Motor neuron (in vitro differentiated cells): ENCODE data around the gene KL. TPM values are rescaled to one million over a fixed set of nuclear protein-coding genes. Genes with fewer than 3 reads are reported as not detected.

Experiments
- ATAC-seq, 8 experiments: fragments of 200-7000 bp; cut with Tn5 transposase; replicated peaks in 6 of 8; 2 replicates each; pipeline ENCODE4 v1.8.0; 2021; ENCODE audit warnings: mild to moderate bottlenecking in 8 of 8, moderate library complexity in 8 of 8
- H3K27ac ChIP-seq, 2 donors: fragments of 250-450 bp; sonication (Bioruptor Pico); 2 replicates each; pipeline ENCODE4 v1.9.0; 2021; ENCODE audit warnings: antibody characterized with exemption in 2 of 2, mild to moderate bottlenecking in 2 of 2, moderate library complexity in 1 of 2
- H3K4me1 ChIP-seq, 2 donors: fragments of 250-450 bp; sonication (Bioruptor Pico); replicated peaks in 1 of 2; 2 replicates each; pipeline ENCODE4 v1.6.1; 2021; ENCODE audit warnings: antibody characterized with exemption in 2 of 2, mild to moderate bottlenecking in 2 of 2, moderate library complexity in 1 of 2
- H3K4me3 ChIP-seq, 5 donors: fragments of 250-450 bp; sonication (Bioruptor Pico); 2 replicates each; pipeline ENCODE4 v1.9.0; 2021; ENCODE audit warnings: antibody characterized with exemption in 5 of 5, mild to moderate bottlenecking in 5 of 5, moderate library complexity in 4 of 5
- WGBS, 10 experiments: fragments of 450-650 bp; shearing (Covaris generic); methylation state at CpG; one replicate each; pipeline ENCODE4 v1.0.0; 2022; 5-methylcytosine and 5-hydroxymethylcytosine counted together
- in situ Hi-C, 9 experiments: fragments of 400-800 bp; cut with MboI; loops; one replicate each; pipeline ENCODE4 v1.15.0; 2021; ENCODE audit warnings: low sequenced_read_pairs in 9 of 9, low pct_unique_long_range_greater_than_20kb in 2 of 9; ENCODE audit not compliant: unreplicated experiment in 9 of 9
- total RNA-seq, 8 experiments: library from RNA; unstranded; fragments of 300-600 nt; gene quantifications; 2 replicates each; pipeline versions ENCODE4 v1.2.3 to v1.2.4, GENCODE V29; 2022

KL gene
- total RNA-seq, 8 experiments from 2014 or later, result 0.05 to 13.1 (median 0.14) TPM

DNA sequence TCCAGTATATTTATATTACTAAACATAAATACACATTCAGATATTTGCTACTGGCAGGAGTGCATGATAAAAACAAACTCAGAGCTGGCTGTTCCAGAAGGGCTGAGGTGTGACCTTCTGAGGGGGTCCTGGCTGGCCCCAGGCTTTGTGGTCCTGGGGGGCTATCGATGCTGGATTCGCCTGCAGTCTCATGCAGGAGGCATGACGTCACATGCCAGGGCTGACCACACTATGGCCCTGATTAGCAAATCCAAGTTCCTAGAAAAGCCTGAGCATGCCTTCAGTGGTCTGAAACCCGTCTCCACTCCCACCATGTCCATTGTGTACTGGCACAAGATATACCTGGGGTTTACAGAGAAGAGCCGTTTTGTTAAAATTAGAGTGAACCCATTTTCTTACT, 97.9 kb downstream of the KL start:
- in situ Hi-C loops, result no loop called here

DNA sequence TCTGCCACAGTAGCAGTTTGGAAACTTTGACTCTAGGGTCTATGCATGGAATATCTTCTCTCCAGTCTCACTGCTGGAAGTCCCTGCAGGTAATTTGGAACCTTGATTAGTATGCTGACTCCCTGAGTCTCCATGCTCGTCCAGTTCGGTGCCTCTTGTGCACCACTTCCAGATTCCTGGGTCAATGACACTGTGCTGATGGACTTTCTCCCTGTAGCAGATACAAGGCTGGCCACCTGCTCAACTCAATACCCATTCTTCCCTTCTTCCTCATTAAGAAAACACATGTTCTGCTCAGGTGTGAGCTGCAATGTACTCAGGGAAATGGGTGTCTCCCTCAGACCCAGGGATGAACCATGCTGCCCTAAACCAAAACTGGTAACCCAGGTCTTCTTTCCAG, 99.1 kb downstream of the KL start:
- in situ Hi-C loops, result no loop called here
- 79 to 100% (median 100%) methylated on average over 1 to 2 of the region's 2 CpGs; no CpG with 5 or more reads in 7 of the 10 experiments for WGBS, 10 experiments
- no peak for ATAC-seq

More for the DNA sequence above, 97.9 kb downstream of the KL start:
- Histone ChIP-seq H3K27ac (no peak overlapping the region), H3K4me1 (peaks cover 4 to 6% of the 10 kb centered on the region in 2 donors), H3K4me3 (no peak overlapping the region)
- WGBS, 10 experiments, result 92 to 100% (median 100%) methylated on average over 1 to 2 of the region's 5 CpGs; no CpG with 5 or more reads in 6 of the 10 experiments
- no peak for ATAC-seq

More for the DNA sequence above, 99.1 kb downstream of the KL start:
- H3K27ac ChIP-seq, result no peak overlapping the region
- H3K4me1 ChIP-seq, result peaks cover 0 to 3% of the 10 kb centered on the region in 2 donors
- H3K4me3 ChIP-seq, result no peak overlapping the region
